ENCODE data around the gene EHMT2. TPM values are rescaled to one million over a fixed set of nuclear protein-coding genes. Genes with fewer than 3 reads are reported as not detected.

EHMT2 gene
- total and polyA plus RNA-seq, 2 of the 13 experiments (the other 11 are each of a cell fraction or from before 2014, with no cell fraction given) = 55.2 to 69.2 TPM

DNA sequence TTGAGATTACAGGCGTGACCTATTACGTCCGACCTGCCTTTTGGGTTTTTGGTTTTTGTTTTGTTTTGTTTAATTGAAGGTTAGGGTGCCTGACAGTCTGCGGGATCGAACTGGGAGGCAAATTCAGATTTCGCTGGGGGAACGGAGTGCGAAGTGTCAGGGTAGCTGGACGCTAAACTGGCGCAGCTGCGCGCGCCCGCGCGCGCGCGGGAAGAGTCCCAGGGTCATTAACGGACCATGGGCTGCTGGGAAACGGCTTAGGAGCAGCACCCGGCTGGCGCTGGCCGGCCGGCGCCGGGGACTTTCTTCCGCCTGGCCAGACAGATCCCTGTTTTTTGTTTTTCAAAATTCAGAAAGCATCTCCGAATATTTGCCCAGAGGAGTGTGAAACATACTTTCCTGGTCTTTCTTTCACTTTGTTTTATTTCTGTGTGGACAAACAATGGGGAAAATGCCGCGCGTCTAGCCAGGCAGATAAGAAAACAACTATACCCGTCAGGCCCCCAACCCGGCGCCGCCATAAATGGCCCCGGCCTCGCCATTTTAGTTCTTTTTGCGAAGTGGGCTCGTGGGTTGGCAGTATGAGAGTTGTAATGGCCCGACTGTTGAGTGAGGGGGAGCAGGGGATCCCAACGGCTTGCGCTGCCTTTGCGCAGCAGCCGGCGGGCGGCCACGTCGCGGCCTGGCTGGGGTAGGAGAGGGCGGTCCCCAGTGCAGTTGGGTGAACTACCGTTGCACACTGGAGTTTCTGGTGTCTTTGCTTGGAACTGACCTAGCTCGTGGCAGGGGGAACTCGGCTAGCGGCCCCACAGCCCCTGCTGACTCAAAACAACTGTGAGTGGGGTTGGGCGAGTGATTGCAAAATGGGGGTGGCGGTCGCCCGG lies 62.9 kb downstream of the EHMT2 start (continued):
- TF ChIP-seq, protein P1, sequence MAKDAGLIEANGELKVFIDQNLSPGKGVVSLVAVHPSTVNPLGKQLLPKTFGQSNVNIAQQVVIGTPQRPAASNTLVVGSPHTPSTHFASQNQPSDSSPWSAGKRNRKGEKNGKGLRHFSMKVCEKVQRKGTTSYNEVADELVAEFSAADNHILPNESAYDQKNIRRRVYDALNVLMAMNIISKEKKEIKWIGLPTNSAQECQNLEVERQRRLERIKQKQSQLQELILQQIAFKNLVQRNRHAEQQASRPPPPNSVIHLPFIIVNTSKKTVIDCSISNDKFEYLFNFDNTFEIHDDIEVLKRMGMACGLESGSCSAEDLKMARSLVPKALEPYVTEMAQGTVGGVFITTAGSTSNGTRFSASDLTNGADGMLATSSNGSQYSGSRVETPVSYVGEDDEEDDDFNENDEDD (CRISPR knock-in tag; IDR thresholded peaks at IDR 0.05; ENCODE audit: borderline replicate concordance) = peak; percentile 93
- TF ChIP-seq KMT2B (CRISPR knock-in tag; IDR thresholded peaks at IDR 0.05) = peak; percentile 75
- TF ChIP-seq YEATS4 (CRISPR knock-in tag; IDR thresholded peaks at IDR 0.05; ENCODE audit: borderline replicate concordance) = peak; percentile 93
- TF ChIP-seq NONO (IDR thresholded peaks at IDR 0.05) = no peak
- peak; percentile 77 for TF ChIP-seq NONO (CRISPR knock-in tag; conservative IDR thresholded peaks at IDR 0.05)
- TF ChIP-seq, protein P2, sequence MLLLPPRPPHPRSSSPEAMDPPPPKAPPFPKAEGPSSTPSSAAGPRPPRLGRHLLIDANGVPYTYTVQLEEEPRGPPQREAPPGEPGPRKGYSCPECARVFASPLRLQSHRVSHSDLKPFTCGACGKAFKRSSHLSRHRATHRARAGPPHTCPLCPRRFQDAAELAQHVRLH (CRISPR knock-in tag; IDR thresholded peaks at IDR 0.05; ENCODE audit: borderline replicate concordance, low read depth) = peak; percentile 83
- TF ChIP-seq ZNF33A (CRISPR knock-in tag; IDR thresholded peaks at IDR 0.05; ENCODE audit: borderline replicate concordance) = no peak
- TF ChIP-seq AHR (CRISPR knock-in tag; IDR thresholded peaks at IDR 0.05) = peak; percentile 59
- peak; percentile 82 for TF ChIP-seq SALL2 (CRISPR knock-in tag; IDR thresholded peaks at IDR 0.05)
- 0 out of 2 replicates have a peak, but pooled peaks have one; percentile 39 for TF ChIP-seq ZNF224 (CRISPR knock-in tag; IDR thresholded peaks at IDR 0.05)
- peak; percentile 58 for TF ChIP-seq BCL6 (CRISPR knock-in tag; IDR thresholded peaks at IDR 0.05)
- peak; percentile 54; the same call in 1 of the 2 replicates for TF ChIP-seq FOXM1 (CRISPR knock-in tag; IDR thresholded peaks at IDR 0.05)
- no peak for TF ChIP-seq PCBP2 (optimal IDR thresholded peaks at IDR 0.05; ENCODE audit: low read depth, low read length, poor library complexity, severe bottlenecking)
- TF ChIP-seq ZNF124 (CRISPR knock-in tag; IDR thresholded peaks at IDR 0.05) = peak; percentile 78; the same call in 1 of the 2 replicates
- TF ChIP-seq ZNF496 (CRISPR knock-in tag; IDR thresholded peaks at IDR 0.05; ENCODE audit: insufficient replicate concordance) = no peak
- TF ChIP-seq CHCHD3 (CRISPR knock-in tag; IDR thresholded peaks at IDR 0.05) = no peak
- no peak for TF ChIP-seq ZNF292 (CRISPR knock-in tag; IDR thresholded peaks at IDR 0.05; ENCODE audit: borderline replicate concordance, low read depth)
- TF ChIP-seq HCFC1 (IDR thresholded peaks at IDR 0.05; ENCODE audit: low read depth, low read length) = peak; percentile 39; the same call in 1 of the 2 replicates
- TF ChIP-seq, protein P3, sequence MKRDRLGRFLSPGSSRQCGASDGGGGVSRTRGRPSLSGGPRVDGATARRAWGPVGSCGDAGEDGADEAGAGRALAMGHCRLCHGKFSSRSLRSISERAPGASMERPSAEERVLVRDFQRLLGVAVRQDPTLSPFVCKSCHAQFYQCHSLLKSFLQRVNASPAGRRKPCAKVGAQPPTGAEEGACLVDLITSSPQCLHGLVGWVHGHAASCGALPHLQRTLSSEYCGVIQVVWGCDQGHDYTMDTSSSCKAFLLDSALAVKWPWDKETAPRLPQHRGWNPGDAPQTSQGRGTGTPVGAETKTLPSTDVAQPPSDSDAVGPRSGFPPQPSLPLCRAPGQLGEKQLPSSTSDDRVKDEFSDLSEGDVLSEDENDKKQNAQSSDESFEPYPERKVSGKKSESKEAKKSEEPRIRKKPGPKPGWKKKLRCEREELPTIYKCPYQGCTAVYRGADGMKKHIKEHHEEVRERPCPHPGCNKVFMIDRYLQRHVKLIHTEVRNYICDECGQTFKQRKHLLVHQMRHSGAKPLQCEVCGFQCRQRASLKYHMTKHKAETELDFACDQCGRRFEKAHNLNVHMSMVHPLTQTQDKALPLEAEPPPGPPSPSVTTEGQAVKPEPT (CRISPR knock-in tag; IDR thresholded peaks at IDR 0.05; ENCODE audit: low read depth) = 0 out of 2 replicates have a peak, but pooled peaks have one; percentile 69
- TF ChIP-seq ZSCAN20 (CRISPR knock-in tag; IDR thresholded peaks at IDR 0.05; ENCODE audit: borderline replicate concordance) = peak; percentile 45; the same call in 1 of the 2 replicates
- TF ChIP-seq FOXO1 (CRISPR knock-in tag; IDR thresholded peaks at IDR 0.05) = peak; percentile 73
- TF ChIP-seq, protein P4, sequence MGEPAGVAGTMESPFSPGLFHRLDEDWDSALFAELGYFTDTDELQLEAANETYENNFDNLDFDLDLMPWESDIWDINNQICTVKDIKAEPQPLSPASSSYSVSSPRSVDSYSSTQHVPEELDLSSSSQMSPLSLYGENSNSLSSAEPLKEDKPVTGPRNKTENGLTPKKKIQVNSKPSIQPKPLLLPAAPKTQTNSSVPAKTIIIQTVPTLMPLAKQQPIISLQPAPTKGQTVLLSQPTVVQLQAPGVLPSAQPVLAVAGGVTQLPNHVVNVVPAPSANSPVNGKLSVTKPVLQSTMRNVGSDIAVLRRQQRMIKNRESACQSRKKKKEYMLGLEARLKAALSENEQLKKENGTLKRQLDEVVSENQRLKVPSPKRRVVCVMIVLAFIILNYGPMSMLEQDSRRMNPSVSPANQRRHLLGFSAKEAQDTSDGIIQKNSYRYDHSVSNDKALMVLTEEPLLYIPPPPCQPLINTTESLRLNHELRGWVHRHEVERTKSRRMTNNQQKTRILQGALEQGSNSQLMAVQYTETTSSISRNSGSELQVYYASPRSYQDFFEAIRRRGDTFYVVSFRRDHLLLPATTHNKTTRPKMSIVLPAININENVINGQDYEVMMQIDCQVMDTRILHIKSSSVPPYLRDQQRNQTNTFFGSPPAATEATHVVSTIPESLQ (CRISPR knock-in tag; conservative IDR thresholded peaks at IDR 0.05) = 0 out of 2 replicates have a peak, but pooled peaks have one; percentile 80
- TF ChIP-seq CHD4 (IDR thresholded peaks at IDR 0.05; ENCODE audit: borderline replicate concordance, low read length) = peak; percentile 74; the same call in 1 of the 2 replicates
- TF ChIP-seq, protein P5, sequence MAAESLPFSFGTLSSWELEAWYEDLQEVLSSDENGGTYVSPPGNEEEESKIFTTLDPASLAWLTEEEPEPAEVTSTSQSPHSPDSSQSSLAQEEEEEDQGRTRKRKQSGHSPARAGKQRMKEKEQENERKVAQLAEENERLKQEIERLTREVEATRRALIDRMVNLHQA (CRISPR knock-in tag; IDR thresholded peaks at IDR 0.05) = no peak

Measured in HepG2 (cell line).